CD4-positive, alpha-beta T cell treated with Interleukin-2 at 100 ng/mL for 4 hours (primary cell): ENCODE data around the gene PCYT1A.
"Not testable (repeated sequence)": the region's sequence is repeated elsewhere in the genome, so short reads cannot be mapped to it uniquely, and the experiment has no call there.

Experiments used
- DNase-seq: peaks from one replicate; pipeline ENCODE4 v3.0.0-alpha.2; 2020; ENCODE audit warnings: low spot score

Gene PCYT1A

DNA sequence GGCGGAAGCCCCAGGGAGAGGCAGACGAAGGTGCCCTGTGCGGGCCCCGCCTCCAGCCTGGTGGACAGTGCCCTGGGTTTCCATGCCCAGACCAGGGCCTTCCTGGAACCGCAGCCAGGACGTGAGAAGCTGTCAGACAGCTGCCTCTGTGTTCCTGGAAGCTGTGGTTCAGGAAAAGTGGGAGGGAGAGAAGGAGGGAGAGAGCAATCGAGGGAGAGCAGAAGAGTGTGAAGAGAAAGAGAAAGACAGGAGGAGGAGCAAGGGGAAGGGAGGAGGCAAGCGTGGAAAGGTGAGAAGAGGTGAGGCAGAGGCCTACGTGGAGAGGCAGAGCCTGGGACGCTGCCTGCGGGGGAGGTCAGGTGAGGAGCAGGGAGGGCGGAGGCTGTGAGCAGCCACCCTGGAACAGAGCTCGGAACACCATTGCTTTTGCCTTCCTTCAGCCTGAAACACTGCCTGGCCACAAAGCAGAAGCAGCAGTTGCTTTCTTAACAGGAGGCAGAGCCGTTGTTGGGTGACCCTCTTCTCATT, 94.9 kb downstream of the PCYT1A start:
- peak; percentile 32 for DNase-seq

DNA sequence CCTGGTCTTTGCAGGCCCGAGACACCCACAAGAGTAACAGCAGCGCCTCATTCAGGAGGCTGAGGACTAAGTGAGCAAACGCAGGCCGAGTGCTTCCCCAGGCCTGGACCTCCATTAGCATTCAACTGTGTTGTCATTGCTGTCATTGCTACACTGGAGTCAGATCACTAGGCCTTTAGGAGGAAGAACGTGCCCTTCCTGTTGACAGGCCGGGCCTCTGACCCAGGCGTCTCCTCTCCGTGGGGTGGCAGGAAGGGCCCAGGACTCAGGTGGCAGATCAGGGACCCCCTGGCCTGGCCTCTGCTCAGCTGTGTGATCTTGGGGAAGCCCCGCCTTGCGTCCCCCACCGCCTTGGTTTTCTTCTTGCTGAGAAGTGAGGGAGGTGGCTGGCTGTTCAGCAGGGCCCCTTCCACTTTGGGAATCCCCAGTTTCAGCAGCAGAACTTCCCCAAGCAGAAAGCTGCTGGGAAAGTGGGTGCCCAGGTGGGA, 95.4 kb downstream of the PCYT1A start:
- peak; percentile 61 for DNase-seq

DNA sequence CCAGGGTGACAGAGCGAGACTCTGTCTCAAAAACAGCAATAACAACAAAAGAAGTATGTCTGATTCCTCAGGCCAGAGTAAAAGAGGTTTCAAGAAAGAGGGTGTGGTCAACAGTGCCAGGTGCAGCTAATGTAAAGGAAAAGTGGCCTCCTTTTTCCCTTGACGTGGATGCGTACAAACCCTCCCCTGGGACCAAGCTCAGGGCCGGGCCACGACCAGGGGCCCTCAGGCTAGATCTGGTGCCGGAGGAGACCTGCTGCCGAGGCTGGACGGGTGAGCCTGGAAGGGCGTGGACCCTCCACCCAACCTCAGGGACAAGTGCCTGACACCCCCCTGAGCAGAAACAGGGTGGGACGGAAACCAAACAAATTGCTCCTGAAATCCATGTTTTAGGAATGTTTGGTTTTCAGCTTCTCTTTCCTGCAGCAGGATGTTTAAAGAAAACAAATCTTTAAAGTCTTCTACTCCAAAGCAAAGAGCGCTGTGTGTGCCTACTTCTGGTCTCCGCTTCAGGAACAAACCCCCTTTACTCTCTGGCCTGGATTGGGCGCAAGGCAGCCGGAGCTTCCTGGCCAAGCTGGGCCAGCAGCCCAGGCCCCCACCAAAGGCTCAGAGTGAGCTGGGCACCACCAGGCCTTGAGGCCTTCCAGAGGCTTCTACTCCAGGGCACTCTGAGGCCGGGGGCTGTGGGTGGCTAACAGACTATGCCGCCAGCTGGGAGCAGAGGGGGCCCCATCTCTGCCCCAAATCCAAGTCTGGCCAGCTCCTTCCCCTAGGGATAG, 97.8 kb downstream of the PCYT1A start:
- no peak for DNase-seq

DNA sequence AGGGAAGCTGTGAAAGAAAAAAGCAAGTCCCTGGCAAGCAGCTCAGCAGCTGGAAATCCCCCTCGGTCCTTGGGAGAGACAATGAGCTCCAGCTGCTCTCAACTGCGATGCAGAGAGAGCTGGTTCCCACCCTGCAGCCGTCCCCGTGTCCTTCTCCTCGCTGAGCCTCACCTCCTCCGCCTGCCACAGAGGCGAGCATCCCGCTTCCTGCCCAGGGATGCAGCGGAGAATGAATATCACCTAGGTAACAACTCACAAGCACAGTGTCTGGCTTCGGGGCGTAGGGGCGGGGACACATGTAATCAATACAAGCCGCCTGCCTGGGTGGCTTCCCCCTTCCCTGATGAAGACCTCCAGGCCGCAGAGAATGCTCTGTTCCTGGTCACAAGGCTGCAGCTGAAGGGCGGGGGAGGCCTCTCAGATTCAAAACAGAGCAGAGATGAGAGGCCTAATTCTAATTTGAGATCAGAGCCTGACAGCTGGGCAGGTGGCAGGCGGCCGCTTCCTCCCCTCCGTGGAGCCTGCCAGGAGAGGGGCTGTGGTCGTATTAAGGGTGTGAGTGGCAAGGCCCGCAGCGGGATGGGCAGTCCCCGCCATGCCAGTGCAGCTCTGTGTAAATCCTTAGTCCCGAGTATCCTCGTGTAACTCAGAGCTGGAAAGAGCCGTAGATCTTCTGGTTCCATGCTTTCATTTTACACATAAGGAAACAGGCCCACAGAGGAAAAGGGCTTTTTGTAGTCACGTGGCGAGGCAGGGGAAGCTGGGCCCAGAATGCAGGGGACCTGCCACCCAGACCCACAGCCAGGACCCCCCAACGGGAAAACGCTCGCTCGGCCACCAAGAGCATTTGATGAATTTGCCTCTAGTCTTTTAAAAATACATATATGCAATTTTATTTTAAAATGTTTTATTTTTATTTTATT, 100.6 kb downstream of the PCYT1A start:
- DNase-seq, result no peak

DNA sequence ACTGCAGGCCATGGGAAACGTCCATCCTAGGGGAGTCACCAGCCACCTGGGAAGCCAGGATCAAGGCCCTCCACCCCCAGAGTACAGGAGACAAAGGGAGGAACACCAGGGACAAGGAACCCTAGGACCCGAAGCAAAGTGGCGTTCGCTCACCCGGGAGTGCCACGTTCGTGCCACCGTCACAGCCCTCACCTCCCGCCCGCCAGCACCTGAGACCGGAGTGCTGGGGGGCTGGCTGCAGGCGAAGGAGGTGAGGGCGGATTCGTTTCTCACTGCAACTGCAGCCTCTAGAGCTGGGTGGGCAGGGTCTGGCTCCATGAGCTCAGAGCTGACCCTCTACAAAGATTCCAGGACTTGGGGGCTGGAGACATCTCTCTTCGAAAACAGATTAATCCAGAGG, 102.6 kb downstream of the PCYT1A start:
- no peak for DNase-seq

DNA sequence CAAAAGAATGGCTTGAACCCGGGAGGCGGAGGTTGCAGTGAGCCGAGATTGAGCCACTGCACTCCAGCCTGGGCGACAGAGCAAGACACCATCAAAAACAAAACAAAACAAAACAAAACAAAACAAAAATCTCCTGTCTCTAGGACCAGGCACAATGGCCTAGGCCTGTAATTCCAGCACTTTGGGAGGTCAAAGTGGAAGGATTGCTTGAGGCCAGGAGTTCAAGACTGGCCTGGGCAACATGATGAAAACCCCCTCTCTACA, 103.4 kb downstream of the PCYT1A start:
- not testable (repeated sequence) for DNase-seq

DNA sequence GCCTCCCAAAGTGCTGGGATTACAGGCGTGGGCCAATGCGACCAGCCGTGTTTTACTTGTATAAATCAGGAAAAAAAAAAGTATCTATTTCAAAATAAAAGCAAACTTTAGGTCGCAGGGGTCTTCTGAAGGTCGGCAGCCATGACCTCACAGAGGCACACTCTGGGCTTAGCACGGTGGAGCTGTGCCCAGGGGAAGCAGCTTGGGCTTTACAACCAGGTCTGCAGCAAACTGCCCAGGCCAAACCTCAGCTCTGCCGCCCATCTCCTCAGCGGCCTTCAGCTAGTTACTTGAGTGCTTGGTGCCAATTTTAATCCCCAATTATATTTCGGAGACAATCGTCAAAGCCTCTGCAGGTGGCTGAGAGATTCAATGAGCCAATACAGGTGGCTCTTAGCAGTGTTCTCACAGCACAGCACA, 106.4 kb downstream of the PCYT1A start:
- DNase-seq, result no peak

DNA sequence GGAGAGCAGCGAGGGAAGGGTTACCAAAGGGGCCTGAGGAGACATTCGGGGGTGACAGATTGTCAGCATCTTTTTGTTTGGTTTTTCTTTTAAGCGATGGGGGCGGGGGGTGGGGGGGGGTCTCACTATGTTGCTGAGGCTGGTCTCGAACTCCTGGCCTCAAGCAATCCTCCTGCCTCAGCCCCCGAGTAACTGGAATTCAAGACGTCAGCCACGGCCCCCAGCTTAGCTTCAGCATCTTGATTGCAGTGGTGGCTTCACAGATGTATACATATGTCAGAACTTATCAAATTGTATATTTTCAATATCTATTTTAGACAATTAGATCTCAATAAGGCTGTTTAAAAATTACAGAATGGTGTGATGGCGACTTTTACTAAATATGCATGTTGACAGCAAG, 107.2 kb downstream of the PCYT1A start:
- no peak for DNase-seq
